ENCODE data around the gene RXRA.

The RXRA gene

DNA sequence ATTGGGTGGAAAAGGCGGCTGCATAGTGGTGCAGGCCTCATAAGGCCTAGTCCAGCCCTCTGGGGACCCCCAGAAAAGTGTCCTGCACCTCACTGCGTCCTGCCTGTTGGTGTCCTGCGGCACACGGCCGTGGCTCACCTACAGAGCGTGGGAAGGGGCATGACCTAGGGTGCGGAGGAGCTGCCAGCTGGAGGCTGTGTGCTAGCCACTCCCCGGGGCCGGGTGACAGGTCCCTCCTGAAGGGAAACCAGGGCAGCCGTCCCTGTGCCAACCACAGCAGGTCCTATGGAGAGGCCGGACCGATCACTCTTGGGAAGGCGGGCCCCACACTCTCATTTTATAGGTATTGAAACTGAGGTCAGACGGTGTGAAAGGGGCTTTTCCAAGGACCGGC lies 150.7 kb downstream of the RXRA start:
- Histone ChIP-seq H3K27ac (no peak overlapping the region), H3K4me1 (no peaks in the 10 kb centered on the region), H2AFZ (no peak overlapping the region), H3K79me2 (no peaks in the 10 kb centered on the region), H3K36me3 (ENCODE audit: control insufficient read depth, insufficient read depth, low read length) (no peaks in the 10 kb centered on the region), H3K9me3 (ENCODE audit: control insufficient read depth, low read length) (no peaks in the 10 kb centered on the region), H3K4me2 (ENCODE audit: low read length) (no peak overlapping the region), H3K27me3 (ENCODE audit: control insufficient read depth, insufficient read depth, low read length) (no peaks in the 10 kb centered on the region), H3K9ac (no peak overlapping the region), H3K4me3 (ENCODE audit: low read depth, low read length) (no peak overlapping the region)
- TF ChIP-seq, protein P1, sequence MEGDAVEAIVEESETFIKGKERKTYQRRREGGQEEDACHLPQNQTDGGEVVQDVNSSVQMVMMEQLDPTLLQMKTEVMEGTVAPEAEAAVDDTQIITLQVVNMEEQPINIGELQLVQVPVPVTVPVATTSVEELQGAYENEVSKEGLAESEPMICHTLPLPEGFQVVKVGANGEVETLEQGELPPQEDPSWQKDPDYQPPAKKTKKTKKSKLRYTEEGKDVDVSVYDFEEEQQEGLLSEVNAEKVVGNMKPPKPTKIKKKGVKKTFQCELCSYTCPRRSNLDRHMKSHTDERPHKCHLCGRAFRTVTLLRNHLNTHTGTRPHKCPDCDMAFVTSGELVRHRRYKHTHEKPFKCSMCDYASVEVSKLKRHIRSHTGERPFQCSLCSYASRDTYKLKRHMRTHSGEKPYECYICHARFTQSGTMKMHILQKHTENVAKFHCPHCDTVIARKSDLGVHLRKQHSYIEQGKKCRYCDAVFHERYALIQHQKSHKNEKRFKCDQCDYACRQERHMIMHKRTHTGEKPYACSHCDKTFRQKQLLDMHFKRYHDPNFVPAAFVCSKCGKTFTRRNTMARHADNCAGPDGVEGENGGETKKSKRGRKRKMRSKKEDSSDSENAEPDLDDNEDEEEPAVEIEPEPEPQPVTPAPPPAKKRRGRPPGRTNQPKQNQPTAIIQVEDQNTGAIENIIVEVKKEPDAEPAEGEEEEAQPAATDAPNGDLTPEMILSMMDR (IDR thresholded peaks at IDR 0.05), result no peak

DNA sequence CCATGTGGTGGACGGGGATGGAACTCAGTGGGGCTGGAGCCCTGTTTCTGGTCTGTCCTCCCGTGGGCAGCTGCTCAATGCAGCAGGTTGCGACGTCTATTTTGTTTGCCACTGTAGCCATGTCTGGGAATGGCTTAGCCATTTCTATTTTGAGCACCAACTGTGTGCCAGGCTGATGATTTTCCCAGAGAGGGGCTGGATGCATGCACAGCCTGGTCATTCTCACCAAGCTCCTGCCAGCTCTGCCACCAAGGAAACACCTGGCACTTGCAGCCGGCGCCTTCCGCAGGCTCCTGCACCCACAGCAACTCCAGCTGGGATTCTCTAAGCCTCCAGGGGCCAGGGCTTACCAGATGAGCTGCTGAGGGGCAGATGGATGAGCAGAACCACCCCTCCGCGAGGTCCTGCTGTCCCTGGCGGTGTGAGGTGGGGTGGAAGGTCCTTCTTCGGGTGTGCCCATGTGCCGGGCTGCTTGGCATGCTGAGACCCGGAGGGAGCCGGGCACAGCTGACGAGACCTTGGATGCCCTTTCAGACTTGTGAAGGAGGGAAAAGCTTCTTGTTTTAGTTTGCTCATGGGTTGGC lies 151.2 kb downstream of the RXRA start:
- no peak overlapping the region for H3K9ac ChIP-seq
- no peak overlapping the region for H3K27ac ChIP-seq
- no peak overlapping the region for H2AFZ ChIP-seq

GRCh38 chr9:134477927-134478326 lies 151.7 kb downstream of the RXRA start:
- TF ChIP-seq, protein P1 (IDR thresholded peaks at IDR 0.05), result no peak
- no peak overlapping the region for H3K27ac ChIP-seq
- H2AFZ ChIP-seq, result no peak overlapping the region
- no peaks in the 10 kb centered on the region for H3K36me3 ChIP-seq (ENCODE audit: control insufficient read depth, insufficient read depth, low read length)
- H3K9me3 ChIP-seq (ENCODE audit: control insufficient read depth, low read length), result no peaks in the 10 kb centered on the region
- no peaks in the 10 kb centered on the region for H3K79me2 ChIP-seq
- no peak overlapping the region for H3K9ac ChIP-seq
- no peaks in the 10 kb centered on the region for H3K4me1 ChIP-seq
- H3K4me3 ChIP-seq (ENCODE audit: low read depth, low read length), result no peak overlapping the region
- no peak overlapping the region for H3K4me2 ChIP-seq (ENCODE audit: low read length)
- no peaks in the 10 kb centered on the region for H3K27me3 ChIP-seq (ENCODE audit: control insufficient read depth, insufficient read depth, low read length)

More for the DNA sequence above, 151.2 kb downstream of the RXRA start:
- no peaks in the 10 kb centered on the region for H3K79me2 ChIP-seq
- no peaks in the 10 kb centered on the region for H3K9me3 ChIP-seq (ENCODE audit: control insufficient read depth, low read length)
- no peaks in the 10 kb centered on the region for H3K36me3 ChIP-seq (ENCODE audit: control insufficient read depth, insufficient read depth, low read length)
- H3K27me3 ChIP-seq (ENCODE audit: control insufficient read depth, insufficient read depth, low read length), result no peaks in the 10 kb centered on the region
- no peaks in the 10 kb centered on the region for H3K4me1 ChIP-seq
- TF ChIP-seq, protein P1 (IDR thresholded peaks at IDR 0.05), result no peak
- no peak overlapping the region for H3K4me3 ChIP-seq (ENCODE audit: low read depth, low read length)
- no peak overlapping the region for H3K4me2 ChIP-seq (ENCODE audit: low read length)

GRCh38 chr9:134481762-134482161 lies 155.5 kb downstream of the RXRA start:
- no peak overlapping the region for H3K27ac ChIP-seq
- H3K9ac ChIP-seq, result no peak overlapping the region
- H3K4me1 ChIP-seq, result no peaks in the 10 kb centered on the region
- H3K79me2 ChIP-seq, result no peaks in the 10 kb centered on the region
- TF ChIP-seq, protein P1 (IDR thresholded peaks at IDR 0.05), result no peak
- no peaks in the 10 kb centered on the region for H3K27me3 ChIP-seq (ENCODE audit: control insufficient read depth, insufficient read depth, low read length)
- H3K4me3 ChIP-seq (ENCODE audit: low read depth, low read length), result no peak overlapping the region
- no peaks in the 10 kb centered on the region for H3K36me3 ChIP-seq (ENCODE audit: control insufficient read depth, insufficient read depth, low read length)
- H2AFZ ChIP-seq, result no peak overlapping the region
- H3K9me3 ChIP-seq (ENCODE audit: control insufficient read depth, low read length), result no peaks in the 10 kb centered on the region
- H3K4me2 ChIP-seq (ENCODE audit: low read length), result no peak overlapping the region

GRCh38 chr9:134482226-134482625 lies 156.0 kb downstream of the RXRA start:
- Histone ChIP-seq H3K27ac (no peak overlapping the region), H3K4me1 (no peaks in the 10 kb centered on the region), H3K9ac (no peak overlapping the region), H3K36me3 (ENCODE audit: control insufficient read depth, insufficient read depth, low read length) (no peaks in the 10 kb centered on the region), H2AFZ (no peak overlapping the region), H3K9me3 (ENCODE audit: control insufficient read depth, low read length) (no peaks in the 10 kb centered on the region), H3K79me2 (no peaks in the 10 kb centered on the region), H3K4me2 (ENCODE audit: low read length) (no peak overlapping the region), H3K27me3 (ENCODE audit: control insufficient read depth, insufficient read depth, low read length) (no peaks in the 10 kb centered on the region), H3K4me3 (ENCODE audit: low read depth, low read length) (no peak overlapping the region)
- TF ChIP-seq, protein P1 (IDR thresholded peaks at IDR 0.05), result no peak

All from parathyroid adenoma (tissue), 2 donors.